Cardiac fibroblast (primary cell): ENCODE results near the gene SMG6.
"Not testable (repeated sequence)": the region's sequence is repeated elsewhere in the genome, so short reads cannot be mapped to it uniquely, and the experiment has no call there.

Experiments
- DNase-seq, 2 donors: peaks; one replicate each; pipeline versions ENCODE4 v3.0.0 to v3.0.0-alpha.2; 2010; ENCODE audit warnings: low read depth in 2 of 2
- H3K4me3 ChIP-seq, 2 donors: replicated peaks in 1 of 2; 1 replicate in 1 of 2; 2 replicates in 1 of 2; pipeline ENCODE4 v1.5.1; 2011; ENCODE audit warnings: low read depth in 2 of 2, low read length in 2 of 2, mild to moderate bottlenecking in 2 of 2, moderate library complexity in 1 of 2
- TF ChIP-seq, protein P1 (sequence below): IDR thresholded peaks from one replicate; pipeline ENCODE4 v1.5.1; 2011; ENCODE audit warnings: low read depth, mild to moderate bottlenecking, low read length, inconsistent platforms

The SMG6 gene

DNA sequence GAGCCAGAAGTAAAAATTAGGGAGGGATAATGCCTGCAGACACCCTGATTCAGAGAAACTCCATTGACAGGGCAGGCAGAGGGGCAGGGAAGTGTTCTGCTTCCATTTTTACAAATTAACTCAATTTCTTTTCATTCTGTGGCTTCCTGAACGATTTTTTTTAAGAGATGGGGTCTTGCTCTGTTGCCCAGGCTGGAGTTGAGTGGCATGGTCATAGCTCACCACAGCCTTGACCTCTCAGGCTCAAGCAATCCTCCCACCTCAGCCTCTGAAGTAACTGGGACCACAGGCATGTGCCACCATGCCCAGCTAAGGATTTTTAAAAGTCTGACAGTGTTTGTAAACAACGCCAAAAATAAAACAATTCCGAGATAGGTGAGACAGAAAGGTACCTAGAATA, 99.8 kb downstream of the SMG6 start:
- no peak overlapping the region for H3K4me3 ChIP-seq
- TF ChIP-seq, protein P1, sequence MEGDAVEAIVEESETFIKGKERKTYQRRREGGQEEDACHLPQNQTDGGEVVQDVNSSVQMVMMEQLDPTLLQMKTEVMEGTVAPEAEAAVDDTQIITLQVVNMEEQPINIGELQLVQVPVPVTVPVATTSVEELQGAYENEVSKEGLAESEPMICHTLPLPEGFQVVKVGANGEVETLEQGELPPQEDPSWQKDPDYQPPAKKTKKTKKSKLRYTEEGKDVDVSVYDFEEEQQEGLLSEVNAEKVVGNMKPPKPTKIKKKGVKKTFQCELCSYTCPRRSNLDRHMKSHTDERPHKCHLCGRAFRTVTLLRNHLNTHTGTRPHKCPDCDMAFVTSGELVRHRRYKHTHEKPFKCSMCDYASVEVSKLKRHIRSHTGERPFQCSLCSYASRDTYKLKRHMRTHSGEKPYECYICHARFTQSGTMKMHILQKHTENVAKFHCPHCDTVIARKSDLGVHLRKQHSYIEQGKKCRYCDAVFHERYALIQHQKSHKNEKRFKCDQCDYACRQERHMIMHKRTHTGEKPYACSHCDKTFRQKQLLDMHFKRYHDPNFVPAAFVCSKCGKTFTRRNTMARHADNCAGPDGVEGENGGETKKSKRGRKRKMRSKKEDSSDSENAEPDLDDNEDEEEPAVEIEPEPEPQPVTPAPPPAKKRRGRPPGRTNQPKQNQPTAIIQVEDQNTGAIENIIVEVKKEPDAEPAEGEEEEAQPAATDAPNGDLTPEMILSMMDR, result no peak
- no peak for DNase-seq

DNA sequence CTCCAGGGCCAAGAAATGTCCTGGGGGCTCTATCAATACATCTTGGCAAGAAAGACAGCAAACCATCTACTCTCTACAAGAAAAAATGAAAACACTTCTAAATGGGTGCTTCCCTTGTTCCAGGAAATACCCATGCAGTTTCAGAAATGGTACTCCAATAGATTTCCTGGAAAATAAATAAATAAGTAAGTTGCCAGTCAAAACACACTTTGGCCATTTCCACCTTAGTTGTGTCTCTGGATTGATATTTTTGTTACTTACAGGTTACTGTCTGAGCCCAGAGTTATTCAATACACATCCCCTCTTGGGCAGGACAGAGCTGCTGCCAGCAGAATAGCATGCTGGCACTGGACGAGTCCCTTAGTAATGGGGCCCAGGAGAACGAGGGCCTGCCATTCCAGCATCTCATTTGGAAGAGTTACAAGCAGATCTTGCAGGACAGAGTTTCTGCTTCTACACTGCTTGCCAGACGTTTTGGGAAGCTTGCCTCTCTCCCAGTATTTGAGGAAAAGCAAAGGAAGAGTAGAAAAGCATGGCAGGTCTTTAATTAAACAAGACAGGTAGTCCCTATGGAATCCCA, 100.5 kb downstream of the SMG6 start:
- TF ChIP-seq, protein P1, result no peak
- DNase-seq, result no peak
- no peak overlapping the region for H3K4me3 ChIP-seq

DNA sequence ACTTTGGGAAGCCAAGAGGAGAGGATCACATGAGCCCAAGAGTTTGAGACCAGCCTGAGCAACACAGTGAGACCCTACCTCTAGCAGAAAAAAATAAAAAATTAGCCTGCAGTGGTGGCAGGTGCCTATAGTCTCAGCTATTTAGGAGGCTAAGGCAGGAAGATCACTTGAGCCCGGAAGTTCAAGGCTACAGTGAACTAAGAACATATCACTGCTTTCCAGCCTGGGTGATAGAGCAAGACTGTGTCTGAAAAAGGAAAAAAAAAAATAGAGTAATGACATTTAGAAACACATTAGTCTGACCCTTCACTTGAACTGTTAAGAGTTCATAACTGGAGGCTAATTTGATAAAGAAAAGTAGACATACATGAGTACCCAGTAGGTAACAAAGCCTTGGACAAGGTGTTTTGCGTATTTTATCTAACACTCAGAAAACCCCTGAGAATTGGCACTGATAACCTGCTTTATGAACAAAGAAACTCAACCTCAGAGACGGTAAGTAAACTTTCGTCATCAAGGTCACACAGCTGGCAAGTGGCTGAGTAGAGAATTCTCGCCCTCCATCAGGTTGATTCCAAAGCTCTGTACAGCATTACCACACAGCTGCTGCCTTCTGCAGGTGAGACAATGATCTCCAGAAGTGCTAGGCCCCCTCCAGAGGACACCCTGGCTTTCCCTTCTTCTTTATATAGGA, 101.1 kb downstream of the SMG6 start:
- no peak overlapping the region for H3K4me3 ChIP-seq
- TF ChIP-seq, protein P1, result no peak
- DNase-seq, result no peak

DNA sequence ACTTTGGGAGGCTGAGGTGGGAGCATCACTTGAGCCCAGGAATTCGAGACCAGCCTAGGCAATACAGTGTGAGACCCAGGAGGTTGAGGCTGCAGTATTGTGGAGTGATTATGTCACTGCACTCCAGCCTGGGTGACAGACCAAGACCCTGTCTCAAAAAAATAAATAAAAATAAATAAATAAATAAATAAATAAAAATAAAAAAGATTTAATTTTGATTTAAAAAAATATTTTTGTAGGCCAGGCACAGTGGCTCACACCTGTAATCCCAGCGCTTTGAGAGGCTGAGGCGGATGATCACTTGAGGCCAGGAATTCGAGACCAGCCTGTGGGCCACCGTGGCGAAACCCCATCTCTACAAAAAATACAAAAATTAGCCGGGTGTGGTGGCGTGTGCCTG, 104.2 kb downstream of the SMG6 start:
- not testable (repeated sequence) for H3K4me3 ChIP-seq, DNase-seq

DNA sequence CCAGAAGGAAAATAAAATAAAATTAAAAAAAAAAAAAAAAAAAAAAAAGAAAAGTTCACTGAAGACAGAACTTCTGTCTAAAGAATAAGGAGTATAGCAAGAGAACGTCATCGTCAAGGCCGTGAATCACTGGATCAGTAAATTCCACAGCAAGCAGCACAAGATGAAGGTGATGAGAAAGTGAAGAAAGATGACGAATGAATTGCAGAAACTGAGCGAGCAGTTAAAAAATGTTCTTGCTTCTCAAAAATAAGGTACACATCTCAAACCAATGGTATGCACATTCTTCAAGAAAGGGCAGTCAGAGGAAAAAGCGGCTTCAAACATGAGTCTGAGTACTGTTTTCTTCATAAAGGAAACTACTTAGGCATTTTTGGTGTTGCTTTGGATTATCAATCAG, 104.7 kb downstream of the SMG6 start:
- peak; percentile 79 to 82 for DNase-seq
- TF ChIP-seq, protein P1, result no peak
- H3K4me3 ChIP-seq, result no peak overlapping the region

DNA sequence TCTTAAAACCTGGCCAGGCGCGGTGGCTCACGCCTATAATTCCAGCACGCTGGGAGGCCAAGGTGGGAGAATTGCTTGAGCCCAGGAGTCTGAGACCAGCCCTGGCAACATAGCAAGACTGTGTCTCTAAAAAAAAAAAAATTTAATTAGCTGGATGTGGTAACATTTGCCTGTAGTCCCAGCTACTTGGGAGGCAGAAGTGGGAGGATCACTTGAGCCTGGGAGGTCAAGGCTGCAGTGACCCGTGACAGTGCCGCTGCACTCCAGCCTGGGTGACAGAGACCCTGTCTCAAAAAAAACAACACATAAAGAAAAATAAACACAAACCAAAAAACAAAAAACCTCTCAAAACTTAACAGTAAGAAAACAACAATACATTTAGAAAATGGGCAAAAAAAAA, 106.3 kb downstream of the SMG6 start:
- no peak for DNase-seq
- TF ChIP-seq, protein P1, result no peak
- H3K4me3 ChIP-seq, result no peak overlapping the region

DNA sequence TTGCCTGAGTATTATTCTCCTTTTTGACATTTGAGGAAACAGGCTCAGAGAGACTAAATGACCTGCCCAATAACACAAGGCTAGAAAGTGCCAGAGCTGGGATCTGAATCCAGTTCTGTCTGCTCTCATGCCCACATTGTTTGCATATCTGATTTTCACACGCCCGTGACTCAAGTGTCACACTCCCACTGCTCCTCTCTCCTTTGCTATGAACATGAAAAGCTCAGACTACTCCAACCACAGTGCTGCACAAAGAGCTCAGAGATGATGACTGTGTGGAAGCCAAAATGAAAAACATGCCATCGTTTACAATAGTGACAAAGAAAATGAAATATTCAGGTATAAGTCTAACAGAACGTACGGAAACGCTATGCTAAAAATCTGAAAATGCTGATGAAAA, 107.9 kb downstream of the SMG6 start:
- TF ChIP-seq, protein P1, result no peak
- DNase-seq, result no peak
- no peak overlapping the region for H3K4me3 ChIP-seq
